NT2/D1 (cell line): ENCODE results near the gene RHOB.

ENCODE experiments used
- SUZ12 ChIP-seq: IDR thresholded peaks from 2 replicates; pipeline ENCODE4 v1.6.1; 2011; ENCODE audit not compliant: insufficient read length, insufficient read depth; ENCODE audit errors: extremely low read depth
- YY1 ChIP-seq: IDR thresholded peaks from 2 replicates; pipeline ENCODE4 v1.6.1; 2011; ENCODE audit not compliant: insufficient read length, insufficient read depth
- ZNF274 ChIP-seq: IDR thresholded peaks from 2 replicates; pipeline ENCODE4 v1.6.1; 2011; ENCODE audit warnings: mild to moderate bottlenecking, low read depth, low read length

DNA sequence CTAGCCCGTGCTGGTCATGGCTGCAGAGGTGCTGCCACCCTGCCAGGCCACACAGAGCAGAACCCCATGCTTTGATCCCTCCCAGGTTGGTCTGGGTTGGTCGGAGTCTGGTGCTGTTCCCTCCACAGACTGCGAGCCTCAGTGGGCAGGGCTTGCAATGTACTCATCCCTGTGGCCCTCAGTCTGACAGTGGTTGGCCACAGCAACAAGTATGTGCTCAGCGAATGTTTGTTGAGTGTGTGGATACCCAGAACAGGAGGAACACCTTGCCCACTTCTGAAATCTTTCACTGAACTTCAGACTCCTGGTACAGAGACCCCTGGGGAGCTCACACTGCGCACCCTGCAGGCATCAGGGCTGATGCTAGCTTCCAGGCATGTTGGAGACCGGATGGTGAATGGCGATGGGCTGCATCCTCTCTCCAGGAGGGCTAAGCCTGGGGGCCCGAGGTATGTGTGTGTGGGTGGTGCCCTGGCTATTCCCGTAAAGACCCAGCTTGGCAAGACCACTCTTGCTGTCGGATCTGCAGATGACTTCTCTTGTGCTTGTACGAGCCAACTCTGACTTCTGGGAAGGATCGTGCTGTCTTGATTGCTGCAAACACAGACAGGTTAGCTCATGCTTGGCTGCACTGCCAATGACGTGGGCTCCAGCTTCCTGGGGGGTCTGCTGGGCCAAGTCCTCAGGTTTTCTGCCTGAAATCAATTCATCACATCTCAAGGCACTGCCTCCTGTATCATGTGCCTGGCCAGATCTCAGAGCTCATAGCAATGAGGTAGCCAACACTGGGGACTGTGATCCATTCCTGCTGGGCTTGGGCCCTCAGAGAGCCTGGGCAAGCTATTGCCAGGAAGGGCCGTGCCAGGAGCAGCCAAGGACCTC lies 43.7 kb downstream of the RHOB start:
- TF ChIP-seq ZNF274 (no peak), SUZ12 (no peak), YY1 (no peak)
